MM.1S (cell line): ENCODE results near the gene DACH1.

ENCODE experiments used
- DNase-seq: peaks from one replicate; pipeline ENCODE4 v3.0.0-alpha.2; 2015
- H2AFZ ChIP-seq: fragments of 300-600 bp; sonication (generic); 2 replicates; pipeline ENCODE4 v1.6.0; 2016; ENCODE audit warnings: antibody characterized with exemption, low read length
- H3F3A ChIP-seq: fragments of 300-600 bp; sonication (generic); 2 replicates; pipeline ENCODE4 v1.6.1; 2016; ENCODE audit warnings: mild to moderate bottlenecking, antibody characterized with exemption, low read length, moderate library complexity, mixed read lengths; ENCODE audit not compliant: insufficient read depth
- H3K27ac ChIP-seq: fragments of 300-600 bp; sonication (generic); 2 replicates; pipeline ENCODE4 v1.5.1; 2016; ENCODE audit warnings: mild to moderate bottlenecking, low read length
- H3K27me3 ChIP-seq: fragments of 300-600 bp; sonication (generic); replicated peaks from 2 replicates; pipeline ENCODE4 v1.6.0; 2016; ENCODE audit warnings: low read length; ENCODE audit not compliant: insufficient read depth
- H3K36me3 ChIP-seq: fragments of 300-600 bp; sonication (generic); replicated peaks from 2 replicates; pipeline ENCODE4 v1.6.1; 2016; ENCODE audit warnings: mild to moderate bottlenecking, low read length, mixed read lengths; ENCODE audit not compliant: insufficient read depth
- H3K4me1 ChIP-seq: fragments of 300-600 bp; sonication (generic); 2 replicates; pipeline ENCODE4 v1.6.1; 2016; ENCODE audit warnings: low read length, mixed read lengths
- H3K4me2 ChIP-seq: fragments of 300-600 bp; sonication (generic); 2 replicates; pipeline ENCODE4 v1.6.0; 2016; ENCODE audit warnings: low read depth, low read length
- H3K4me3 ChIP-seq: fragments of 300-600 bp; sonication (generic); 2 replicates; pipeline ENCODE4 v1.5.1; 2016; ENCODE audit warnings: low read length, mixed read lengths
- H3K79me2 ChIP-seq: fragments of 300-600 bp; sonication (generic); 2 replicates; pipeline ENCODE4 v1.6.1; 2016; ENCODE audit warnings: mixed run types, low read length, mixed read lengths
- H3K9ac ChIP-seq: fragments of 300-600 bp; sonication (generic); 2 replicates; pipeline ENCODE4 v1.6.1; 2016; ENCODE audit warnings: low read length, mixed read lengths
- H3K9me2 ChIP-seq: fragments of 300-600 bp; sonication (generic); replicated peaks from 2 replicates; pipeline ENCODE4 v1.6.1; 2016; ENCODE audit warnings: mild to moderate bottlenecking, low read length, mixed read lengths; ENCODE audit not compliant: insufficient read depth
- H3K9me3 ChIP-seq: fragments of 300-600 bp; sonication (generic); replicated peaks from 2 replicates; pipeline ENCODE4 v1.6.1; 2016; ENCODE audit warnings: mild to moderate bottlenecking, low read length, mixed read lengths; ENCODE audit not compliant: insufficient read depth
- H4K20me1 ChIP-seq: fragments of 300-600 bp; sonication (generic); 2 replicates; pipeline ENCODE4 v1.6.1; 2016; ENCODE audit warnings: mild to moderate bottlenecking, low read length, moderate library complexity, mixed read lengths; ENCODE audit not compliant: insufficient read depth
- EZH2 ChIP-seq: fragments of 300-600 bp; sonication (generic); optimal IDR thresholded peaks from 2 replicates; pipeline ENCODE3; 2017; ENCODE audit warnings: low read depth, mild to moderate bottlenecking, antibody characterized with exemption, low read length, mixed read lengths
- EZH2phosphoT487 ChIP-seq: fragments of 300-600 bp; sonication (generic); IDR thresholded peaks from 2 replicates; pipeline ENCODE4 v1.6.1; 2018; ENCODE audit warnings: antibody characterized with exemption, low read length
- TF ChIP-seq, protein P1 (sequence below): fragments of 300-600 bp; sonication (generic); IDR thresholded peaks from 2 replicates; pipeline ENCODE4 v1.5.1; 2016; ENCODE audit warnings: antibody characterized with exemption, low read length, mixed read lengths

The DACH1 gene

DNA sequence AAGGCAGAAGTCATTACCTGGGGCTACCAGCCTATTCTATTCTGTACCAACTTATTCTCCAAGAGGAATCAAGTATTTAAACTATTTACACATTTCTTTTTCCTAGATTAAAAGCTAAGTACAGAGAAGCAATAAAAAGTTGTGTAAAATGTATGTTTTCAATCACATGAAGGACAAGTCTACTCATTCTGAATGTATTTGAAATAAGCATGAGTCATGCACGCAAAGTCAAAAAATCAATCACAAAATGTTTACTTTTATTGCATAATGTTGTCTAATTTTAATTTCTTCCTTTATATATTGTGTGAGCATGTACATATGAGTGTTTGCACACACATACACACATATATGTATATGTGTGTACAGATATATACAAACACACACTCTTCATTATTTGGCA, 136.7 kb downstream of the DACH1 start:
- TF ChIP-seq, protein P1, sequence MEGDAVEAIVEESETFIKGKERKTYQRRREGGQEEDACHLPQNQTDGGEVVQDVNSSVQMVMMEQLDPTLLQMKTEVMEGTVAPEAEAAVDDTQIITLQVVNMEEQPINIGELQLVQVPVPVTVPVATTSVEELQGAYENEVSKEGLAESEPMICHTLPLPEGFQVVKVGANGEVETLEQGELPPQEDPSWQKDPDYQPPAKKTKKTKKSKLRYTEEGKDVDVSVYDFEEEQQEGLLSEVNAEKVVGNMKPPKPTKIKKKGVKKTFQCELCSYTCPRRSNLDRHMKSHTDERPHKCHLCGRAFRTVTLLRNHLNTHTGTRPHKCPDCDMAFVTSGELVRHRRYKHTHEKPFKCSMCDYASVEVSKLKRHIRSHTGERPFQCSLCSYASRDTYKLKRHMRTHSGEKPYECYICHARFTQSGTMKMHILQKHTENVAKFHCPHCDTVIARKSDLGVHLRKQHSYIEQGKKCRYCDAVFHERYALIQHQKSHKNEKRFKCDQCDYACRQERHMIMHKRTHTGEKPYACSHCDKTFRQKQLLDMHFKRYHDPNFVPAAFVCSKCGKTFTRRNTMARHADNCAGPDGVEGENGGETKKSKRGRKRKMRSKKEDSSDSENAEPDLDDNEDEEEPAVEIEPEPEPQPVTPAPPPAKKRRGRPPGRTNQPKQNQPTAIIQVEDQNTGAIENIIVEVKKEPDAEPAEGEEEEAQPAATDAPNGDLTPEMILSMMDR: no peak
- TF ChIP-seq EZH2 (no peak), EZH2phosphoT487 (no peak)
- Histone ChIP-seq H3K4me1 (no peaks in the 10 kb centered on the region), H3K27ac (no peak overlapping the region), H3K9me3 (no peaks in the 10 kb centered on the region), H3K79me2 (no peaks in the 10 kb centered on the region), H4K20me1 (no peaks in the 10 kb centered on the region), H2AFZ (no peak overlapping the region), H3K4me3 (no peak overlapping the region), H3K4me2 (no peak overlapping the region), H3K36me3 (no peaks in the 10 kb centered on the region), H3K9me2 (no peaks in the 10 kb centered on the region), H3K9ac (no peak overlapping the region), H3F3A (no peaks in the 10 kb centered on the region), H3K27me3 (no peaks in the 10 kb centered on the region)
- DNase-seq: no peak

DNA sequence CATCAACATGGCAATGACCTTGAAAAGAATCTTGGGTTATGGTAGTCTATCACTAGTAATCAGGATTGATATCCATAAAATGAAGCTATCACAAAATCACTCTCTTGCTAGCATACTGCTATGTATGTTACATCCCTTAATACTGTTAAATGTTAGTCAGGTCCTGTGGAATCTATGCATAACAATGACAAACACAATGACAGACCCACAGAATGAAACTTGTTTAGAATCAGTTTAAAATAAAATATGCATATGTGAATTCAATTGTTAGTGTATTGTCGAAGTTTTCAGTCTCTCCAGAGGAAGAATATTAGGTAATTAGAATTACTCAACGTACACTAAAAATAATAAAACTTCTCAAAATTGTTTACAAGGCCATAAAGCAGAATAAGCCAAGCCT, 137.6 kb downstream of the DACH1 start:
- no peaks in the 10 kb centered on the region for H3K9me3 ChIP-seq
- no peak overlapping the region for H3K9ac ChIP-seq
- no peaks in the 10 kb centered on the region for H3F3A ChIP-seq
- TF ChIP-seq EZH2: no peak
- no peak for TF ChIP-seq EZH2phosphoT487
- TF ChIP-seq, protein P1: no peak
- H3K27ac ChIP-seq: no peak overlapping the region
- no peaks in the 10 kb centered on the region for H3K4me1 ChIP-seq
- H3K79me2 ChIP-seq: no peaks in the 10 kb centered on the region
- no peak overlapping the region for H3K4me2 ChIP-seq
- no peaks in the 10 kb centered on the region for H3K36me3 ChIP-seq
- no peaks in the 10 kb centered on the region for H4K20me1 ChIP-seq
- no peaks in the 10 kb centered on the region for H3K27me3 ChIP-seq
- H2AFZ ChIP-seq: no peak overlapping the region
- no peak for DNase-seq
- no peaks in the 10 kb centered on the region for H3K9me2 ChIP-seq
- H3K4me3 ChIP-seq: no peak overlapping the region

DNA sequence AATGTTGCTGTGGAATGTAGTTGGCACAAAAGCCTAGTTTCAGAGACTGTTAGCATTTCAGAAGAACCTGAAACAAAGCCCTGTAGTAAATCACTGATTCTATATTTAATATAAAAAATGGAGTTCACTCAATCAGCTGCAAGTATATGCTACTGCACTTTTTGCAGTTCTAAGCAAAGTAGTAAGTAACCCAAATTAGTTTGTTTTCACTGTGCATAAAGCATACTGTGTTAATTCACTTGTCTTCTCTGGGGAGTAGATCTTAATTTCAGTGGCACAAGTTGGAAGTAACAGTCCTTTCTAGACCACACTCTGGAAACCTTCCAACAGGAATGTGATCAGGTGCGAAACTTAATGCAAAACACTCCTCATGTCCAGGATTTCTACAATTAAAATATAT, 139.3 kb downstream of the DACH1 start:
- H3K9ac ChIP-seq: no peak overlapping the region
- no peak overlapping the region for H3K4me3 ChIP-seq
- H3K4me2 ChIP-seq: no peak overlapping the region
- H3K79me2 ChIP-seq: no peaks in the 10 kb centered on the region
- TF ChIP-seq EZH2 (no peak), EZH2phosphoT487 (no peak)
- TF ChIP-seq, protein P1: no peak
- DNase-seq: no peak
- no peaks in the 10 kb centered on the region for H3K4me1 ChIP-seq
- H3F3A ChIP-seq: no peaks in the 10 kb centered on the region
- no peak overlapping the region for H2AFZ ChIP-seq
- no peaks in the 10 kb centered on the region for H3K36me3 ChIP-seq
- no peaks in the 10 kb centered on the region for H3K9me2 ChIP-seq
- no peaks in the 10 kb centered on the region for H3K9me3 ChIP-seq
- no peak overlapping the region for H3K27ac ChIP-seq
- no peaks in the 10 kb centered on the region for H4K20me1 ChIP-seq
- H3K27me3 ChIP-seq: no peaks in the 10 kb centered on the region
